Dendritic cell treated with granulocyte-macrophage colony-stimulating factor and Interleukin-4, amounts not matched to agents 40 ng/mL and 50 ng/mL, for 4 days (primary cell): Measurements from ENCODE around the gene ZNF550.

Experiments
- H3K27ac Mint-ChIP-seq: one replicate; pipeline ENCODE4 v1.8.0; 2022; ENCODE audit warnings: mild to moderate bottlenecking, mixed read lengths
- H3K27me3 Mint-ChIP-seq: one replicate; pipeline ENCODE4 v1.8.0; 2022; ENCODE audit warnings: mild to moderate bottlenecking, mixed read lengths
- H3K36me3 Mint-ChIP-seq: one replicate; pipeline ENCODE4 v1.8.0; 2022; ENCODE audit warnings: low read depth, mixed read lengths
- H3K4me1 Mint-ChIP-seq: one replicate; pipeline ENCODE4 v1.8.0; 2022; ENCODE audit warnings: low read depth, mixed read lengths
- H3K4me3 Mint-ChIP-seq: one replicate; pipeline ENCODE4 v1.8.0; 2022; ENCODE audit warnings: mild to moderate bottlenecking, moderate library complexity, mixed read lengths
- H3K9me3 Mint-ChIP-seq: one replicate; pipeline ENCODE4 v1.8.0; 2022; ENCODE audit warnings: mixed read lengths
- intact Hi-C: fragments of 100-400 bp; cut with micrococcal nuclease; formaldehyde crosslinking; loops from one replicate; pipeline ENCODE4 v1.15.0; 2022

Gene ZNF550

GRCh38 chr19:57559404-57560025, at the start of gene ZNF550:
ZNF550 (minus strand) TSS chr19:57559863; CDS start chr19:57559682, 181 bp downstream.
- Mint-ChIP-seq H3K4me1 (peaks cover 23% of the 10 kb centered on the region), H3K27ac (peak within 1 kb of the TSS; percentile 91), H3K9me3 (peaks cover 80% of the 10 kb centered on the region), H3K36me3 (peaks cover 52% of the 10 kb centered on the region), H3K4me3 (peak within 1 kb of the TSS; percentile 92), H3K27me3 (peaks cover 13% of the 10 kb centered on the region)
- intact Hi-C loops = loop anchor here (2.0 kb wide), 2 partner anchors 33 to 73 kb away; partner anchors contain the start of genes ZNF211 and ZNF549

- Mint-ChIP-seq H3K27ac (no peak overlapping the region), H3K4me1 (peaks cover 3% of the 10 kb centered on the region), H3K9me3 (peaks cover 91% of the 10 kb centered on the region)
Measured at GRCh38 chr19:57606931-57607330, 47.3 kb upstream of the ZNF550 start.

GRCh38 chr19:57599761-57600383, 40.2 kb upstream of the ZNF550 start, which contains the start of gene ZNF530:
ZNF530 (plus strand) TSS chr19:57599885; CDS start chr19:57604346, 4,461 bp downstream.
- Mint-ChIP-seq H3K27ac (peak within 1 kb of the TSS; percentile 65), H3K9me3 (peaks cover 81% of the 10 kb centered on the region), H3K36me3 (peaks cover 42% of the 10 kb centered on the region), H3K4me1 (peaks cover 17% of the 10 kb centered on the region), H3K27me3 (peaks cover 3% of the 10 kb centered on the region), H3K4me3 (peak within 1 kb of the TSS; percentile 77)
- intact Hi-C loops = loop anchor here (1.0 kb wide), 1 partner anchor 14 kb away; the partner anchor contains the start of gene ZNF134

More at GRCh38 chr19:57606931-57607330, 47.3 kb upstream of the ZNF550 start:
- H3K36me3 Mint-ChIP-seq = peaks cover 59% of the 10 kb centered on the region
- intact Hi-C loops = no loop called here
- H3K4me3 Mint-ChIP-seq = no peak overlapping the region
- H3K27me3 Mint-ChIP-seq = no peaks in the 10 kb centered on the region

- peaks cover 17% of the 10 kb centered on the region for H3K4me1 Mint-ChIP-seq
- H3K9me3 Mint-ChIP-seq = peaks cover 81% of the 10 kb centered on the region
- peaks cover 37% of the 10 kb centered on the region for H3K36me3 Mint-ChIP-seq
- peak overlapping the region; percentile 65 for H3K27ac Mint-ChIP-seq
- intact Hi-C loops = loop anchor here (1.0 kb wide), 1 partner anchor 15 kb away; the partner anchor contains the start of gene ZNF134
- peak overlapping the region; percentile 77 for H3K4me3 Mint-ChIP-seq
- peaks cover 3% of the 10 kb centered on the region for H3K27me3 Mint-ChIP-seq
Measured at GRCh38 chr19:57599377-57599760, 39.7 kb upstream of the ZNF550 start.

- no peaks in the 10 kb centered on the region for H3K27me3 Mint-ChIP-seq
- peaks cover 91% of the 10 kb centered on the region for H3K36me3 Mint-ChIP-seq
- intact Hi-C loops = no loop called here
- peaks cover 82% of the 10 kb centered on the region for H3K9me3 Mint-ChIP-seq
- H3K27ac Mint-ChIP-seq = no peak overlapping the region
- peaks cover 16% of the 10 kb centered on the region for H3K4me1 Mint-ChIP-seq
- no peak overlapping the region for H3K4me3 Mint-ChIP-seq
Measured at GRCh38 chr19:57587529-57587928, 27.9 kb upstream of the ZNF550 start.

GRCh38 chr19:57583521-57584416, 24.1 kb upstream of the ZNF550 start, which contains the start of gene ZIK1:
ZIK1 (plus strand) TSS chr19:57584145; CDS start chr19:57584357, 212 bp downstream.
- H3K9me3 Mint-ChIP-seq = peaks cover 73% of the 10 kb centered on the region
- peak within 1 kb of the TSS; percentile 74 for H3K27ac Mint-ChIP-seq
- intact Hi-C loops = no loop called here
- H3K4me3 Mint-ChIP-seq = peak within 1 kb of the TSS; percentile 90
- peaks cover 60% of the 10 kb centered on the region for H3K36me3 Mint-ChIP-seq
- peaks cover 16% of the 10 kb centered on the region for H3K4me1 Mint-ChIP-seq
- no peaks in the 10 kb centered on the region for H3K27me3 Mint-ChIP-seq

GRCh38 chr19:57583104-57583520, 23.4 kb upstream of the ZNF550 start:
- Mint-ChIP-seq H3K9me3 (peaks cover 67% of the 10 kb centered on the region), H3K27me3 (no peaks in the 10 kb centered on the region), H3K27ac (peak overlapping the region; percentile 74), H3K36me3 (peaks cover 54% of the 10 kb centered on the region), H3K4me1 (peaks cover 18% of the 10 kb centered on the region), H3K4me3 (peak overlapping the region; percentile 90)
- intact Hi-C loops = no loop called here

GRCh38 chr19:57578487-57579205, 19.0 kb upstream of the ZNF550 start, which contains the start of gene ZNF416:
ZNF416 (minus strand) TSS chr19:57578911; CDS start chr19:57578704, 207 bp downstream.
- Mint-ChIP-seq H3K27ac (peak within 1 kb of the TSS; percentile 74), H3K9me3 (peaks cover 76% of the 10 kb centered on the region), H3K27me3 (no peaks in the 10 kb centered on the region), H3K4me1 (peaks cover 22% of the 10 kb centered on the region), H3K4me3 (peak within 1 kb of the TSS; percentile 82), H3K36me3 (peaks cover 53% of the 10 kb centered on the region)
- intact Hi-C loops = loop anchor here (2.0 to 5.0 kb wide), 2 partner anchors 52 to 54 kb away; partner anchors contain the start of genes ZNF211 and ZNF549

GRCh38 chr19:57576661-57577060, 17.0 kb upstream of the ZNF550 start:
- peaks cover 64% of the 10 kb centered on the region for H3K36me3 Mint-ChIP-seq
- H3K27ac Mint-ChIP-seq = no peak overlapping the region
- H3K9me3 Mint-ChIP-seq = peaks cover 80% of the 10 kb centered on the region
- no peaks in the 10 kb centered on the region for H3K27me3 Mint-ChIP-seq
- intact Hi-C loops = loop anchor here (5.0 kb wide), 1 partner anchor 56 kb away; the partner anchor contains the start of gene ZNF211
- peaks cover 20% of the 10 kb centered on the region for H3K4me1 Mint-ChIP-seq
- H3K4me3 Mint-ChIP-seq = no peak overlapping the region

GRCh38 chr19:57572415-57572947, 12.8 kb upstream of the ZNF550 start:
- H3K9me3 Mint-ChIP-seq = peaks cover 100% of the 10 kb centered on the region
- H3K27me3 Mint-ChIP-seq = no peaks in the 10 kb centered on the region
- peaks cover 12% of the 10 kb centered on the region for H3K4me1 Mint-ChIP-seq
- H3K4me3 Mint-ChIP-seq = no peak overlapping the region
- H3K27ac Mint-ChIP-seq = no peak overlapping the region
- intact Hi-C loops = no loop called here
- peaks cover 58% of the 10 kb centered on the region for H3K36me3 Mint-ChIP-seq

- Mint-ChIP-seq H3K9me3 (peaks cover 100% of the 10 kb centered on the region), H3K36me3 (peaks cover 40% of the 10 kb centered on the region), H3K4me3 (no peak overlapping the region), H3K27me3 (no peaks in the 10 kb centered on the region), H3K27ac (no peak overlapping the region), H3K4me1 (no peaks in the 10 kb centered on the region)
- intact Hi-C loops = no loop called here
Measured at GRCh38 chr19:57570707-57571106, 11.0 kb upstream of the ZNF550 start.

GRCh38 chr19:57566396-57567265, 7.0 kb upstream of the ZNF550 start:
- H3K36me3 Mint-ChIP-seq = no peaks in the 10 kb centered on the region
- peaks cover 95% of the 10 kb centered on the region for H3K9me3 Mint-ChIP-seq
- H3K27me3 Mint-ChIP-seq = no peaks in the 10 kb centered on the region
- intact Hi-C loops = no loop called here
- no peak overlapping the region for H3K4me3 Mint-ChIP-seq
- no peak overlapping the region for H3K27ac Mint-ChIP-seq
- H3K4me1 Mint-ChIP-seq = no peaks in the 10 kb centered on the region
